ACC112 (cell line): ENCODE data around the gene SLMAP.

Experiments used
- H2AFZ ChIP-seq: fragments of 200-600 bp; sonication (generic); one replicate; pipeline ENCODE4 v1.6.0; 2017; ENCODE audit warnings: antibody characterized with exemption, low read length; ENCODE audit not compliant: unreplicated experiment
- H3K27ac ChIP-seq: fragments of 200-600 bp; sonication (generic); 2 replicates; pipeline ENCODE4 v1.5.1; 2014; ENCODE audit warnings: low read depth, mild to moderate bottlenecking, antibody characterized with exemption, low read length, moderate library complexity
- H3K27me3 ChIP-seq: fragments of 200-600 bp; sonication (generic); 2 replicates; pipeline ENCODE4 v1.6.1; 2014; ENCODE audit warnings: mild to moderate bottlenecking, antibody characterized with exemption, low read length, moderate library complexity, mixed read lengths; ENCODE audit not compliant: insufficient read depth
- H3K36me3 ChIP-seq: fragments of 200-600 bp; sonication (generic); 2 replicates; pipeline ENCODE4 v1.6.1; 2016; ENCODE audit warnings: mild to moderate bottlenecking, antibody characterized with exemption, low read length, moderate library complexity, mixed read lengths; ENCODE audit not compliant: insufficient read depth
- H3K4me1 ChIP-seq: fragments of 200-600 bp; sonication (generic); one replicate; pipeline ENCODE4 v1.6.1; 2016; ENCODE audit warnings: low read length, mixed read lengths; ENCODE audit not compliant: insufficient read depth, unreplicated experiment, control insufficient read depth
- H3K4me3 ChIP-seq: fragments of 200-600 bp; sonication (generic); 2 replicates; pipeline ENCODE4 v1.5.1; 2014; ENCODE audit warnings: mild to moderate bottlenecking, low read depth, low read length
- H3K79me2 ChIP-seq: fragments of 200-600 bp; sonication (generic); one replicate; pipeline ENCODE4 v1.6.0; 2016; ENCODE audit warnings: low read length; ENCODE audit not compliant: control insufficient read depth, unreplicated experiment, insufficient read depth

The SLMAP gene, protein sequence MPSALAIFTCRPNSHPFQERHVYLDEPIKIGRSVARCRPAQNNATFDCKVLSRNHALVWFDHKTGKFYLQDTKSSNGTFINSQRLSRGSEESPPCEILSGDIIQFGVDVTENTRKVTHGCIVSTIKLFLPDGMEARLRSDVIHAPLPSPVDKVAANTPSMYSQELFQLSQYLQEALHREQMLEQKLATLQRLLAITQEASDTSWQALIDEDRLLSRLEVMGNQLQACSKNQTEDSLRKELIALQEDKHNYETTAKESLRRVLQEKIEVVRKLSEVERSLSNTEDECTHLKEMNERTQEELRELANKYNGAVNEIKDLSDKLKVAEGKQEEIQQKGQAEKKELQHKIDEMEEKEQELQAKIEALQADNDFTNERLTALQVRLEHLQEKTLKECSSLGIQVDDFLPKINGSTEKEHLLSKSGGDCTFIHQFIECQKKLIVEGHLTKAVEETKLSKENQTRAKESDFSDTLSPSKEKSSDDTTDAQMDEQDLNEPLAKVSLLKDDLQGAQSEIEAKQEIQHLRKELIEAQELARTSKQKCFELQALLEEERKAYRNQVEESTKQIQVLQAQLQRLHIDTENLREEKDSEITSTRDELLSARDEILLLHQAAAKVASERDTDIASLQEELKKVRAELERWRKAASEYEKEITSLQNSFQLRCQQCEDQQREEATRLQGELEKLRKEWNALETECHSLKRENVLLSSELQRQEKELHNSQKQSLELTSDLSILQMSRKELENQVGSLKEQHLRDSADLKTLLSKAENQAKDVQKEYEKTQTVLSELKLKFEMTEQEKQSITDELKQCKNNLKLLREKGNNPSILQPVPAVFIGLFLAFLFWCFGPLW

DNA sequence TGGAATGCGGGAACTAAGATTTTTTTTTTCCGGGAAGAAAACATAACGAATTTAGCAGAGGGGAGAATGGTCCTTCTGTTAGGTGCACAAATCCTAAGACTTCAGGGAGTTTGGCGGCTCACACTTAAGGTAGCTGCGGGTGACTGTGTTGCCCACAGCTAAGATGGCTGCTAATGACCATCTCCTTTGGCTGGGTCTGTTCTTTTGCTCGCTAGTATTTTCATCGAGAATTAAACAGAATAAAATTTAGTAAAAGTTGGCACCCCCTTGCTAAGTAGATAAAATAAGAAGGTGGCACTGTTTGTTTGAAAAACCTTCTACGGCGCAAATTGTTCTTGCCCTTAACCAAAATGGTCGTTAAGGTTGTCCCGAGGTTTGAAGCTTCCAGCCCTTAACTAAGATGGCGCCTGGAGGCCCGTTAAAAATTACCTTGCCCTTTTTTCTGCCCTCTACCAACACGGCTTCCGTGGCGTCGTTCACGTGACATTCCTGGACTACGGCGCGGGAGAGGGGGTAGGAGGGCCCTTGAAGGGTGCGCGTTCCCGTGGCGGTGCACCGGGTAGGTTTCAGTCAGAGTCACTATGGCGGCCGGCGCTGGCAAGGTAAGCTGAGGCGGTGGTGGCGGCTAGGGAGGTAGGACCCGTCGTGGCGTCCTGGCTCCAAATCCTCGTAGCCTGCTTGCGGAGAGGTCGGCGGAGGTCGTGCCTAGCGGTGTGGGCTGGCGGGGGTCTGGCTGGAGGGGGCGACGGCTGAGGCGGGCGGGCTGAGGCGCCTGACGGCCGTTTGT, at the start of gene SLMAP:
Gene SLMAP (plus strand): TSS at position 569 of the 787 bp plus-strand sequence. CDS start 1,343 bp downstream, outside the sequence.
- Histone ChIP-seq H3K36me3 (peaks cover 20% of the 10 kb centered on the region), H3K4me1 (peaks cover 25% of the 10 kb centered on the region), H3K4me3 (peak within 1 kb of the TSS; percentile 94), H3K27ac (peak within 1 kb of the TSS; percentile 81), H2AFZ (peak within 1 kb of the TSS; percentile 88), H3K27me3 (no peaks in the 10 kb centered on the region), H3K79me2 (peaks cover 47% of the 10 kb centered on the region)

DNA sequence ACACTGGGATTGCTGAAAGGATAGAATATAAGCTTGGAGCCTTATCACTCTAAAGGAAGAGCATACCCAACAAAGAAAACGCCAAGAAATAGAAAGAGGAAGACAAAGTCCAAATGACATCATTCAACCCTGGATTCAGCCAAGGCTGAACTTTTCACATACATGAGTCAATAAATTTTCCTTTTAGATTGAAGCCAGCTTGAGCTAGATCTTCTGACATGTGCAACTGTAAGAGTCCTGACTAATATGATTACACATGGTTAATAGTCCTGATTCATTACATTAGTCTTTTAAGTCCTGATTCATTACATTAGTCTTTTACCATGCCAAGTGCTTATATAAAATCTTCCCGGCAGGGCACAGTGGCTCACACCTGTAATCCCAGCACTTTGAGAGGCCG, 49.6 kb upstream of the SLMAP start:
- Histone ChIP-seq H3K27me3 (no peaks in the 10 kb centered on the region), H3K4me1 (peaks cover 10% of the 10 kb centered on the region), H3K27ac (peak overlapping the region; percentile 39; the same call in 1 of the 2 replicates), H3K36me3 (no peaks in the 10 kb centered on the region), H2AFZ (no peak overlapping the region), H3K4me3 (no peak overlapping the region), H3K79me2 (no peaks in the 10 kb centered on the region)

DNA sequence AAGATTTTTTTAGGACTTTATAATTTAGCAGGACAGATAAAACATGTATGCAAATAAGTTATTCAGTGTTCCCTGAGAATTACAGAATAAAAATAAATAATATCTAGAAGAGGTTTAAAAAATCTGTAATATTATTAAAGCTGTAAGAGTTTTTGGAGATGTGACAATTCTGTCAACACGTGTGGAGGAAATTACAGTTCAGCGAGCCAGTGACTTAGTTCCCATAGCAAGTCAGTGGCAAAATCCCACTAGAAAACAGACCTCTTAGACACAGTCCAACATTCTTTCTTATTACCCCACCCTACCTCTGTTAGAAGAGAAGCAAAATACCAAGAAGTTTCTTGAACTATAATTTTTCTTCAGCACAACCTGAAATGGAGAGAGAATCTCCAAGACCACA, 47.1 kb upstream of the SLMAP start:
- Histone ChIP-seq H3K27ac (no peak overlapping the region), H3K36me3 (no peaks in the 10 kb centered on the region), H3K4me1 (peaks cover 10% of the 10 kb centered on the region), H3K79me2 (no peaks in the 10 kb centered on the region), H3K27me3 (no peaks in the 10 kb centered on the region), H3K4me3 (no peak overlapping the region), H2AFZ (peak overlapping the region; percentile 77)

DNA sequence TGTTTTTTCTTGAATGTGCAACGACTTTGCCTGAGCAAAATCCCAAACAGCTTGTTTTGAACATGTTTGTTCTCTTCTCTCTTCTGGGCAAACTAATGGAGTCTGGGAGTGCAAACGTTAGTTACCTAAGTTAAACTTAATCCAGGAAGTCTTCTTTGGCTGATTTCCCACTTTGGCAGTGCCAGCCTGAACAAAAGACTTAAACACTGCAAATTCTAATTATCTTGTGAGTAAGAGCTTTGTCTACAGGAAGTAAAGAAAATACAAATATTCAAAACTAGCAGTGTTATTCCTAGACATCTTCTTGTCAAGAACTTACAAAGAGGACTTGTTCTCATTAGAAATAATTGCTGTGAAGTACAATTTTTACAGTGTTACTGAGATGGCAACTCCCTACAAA, 46.5 kb upstream of the SLMAP start:
- no peak overlapping the region for H3K4me3 ChIP-seq
- no peaks in the 10 kb centered on the region for H3K79me2 ChIP-seq
- H3K36me3 ChIP-seq, result no peaks in the 10 kb centered on the region
- peaks cover 10% of the 10 kb centered on the region for H3K4me1 ChIP-seq
- no peak overlapping the region for H3K27ac ChIP-seq
- peak overlapping the region; percentile 77 for H2AFZ ChIP-seq
- no peaks in the 10 kb centered on the region for H3K27me3 ChIP-seq

DNA sequence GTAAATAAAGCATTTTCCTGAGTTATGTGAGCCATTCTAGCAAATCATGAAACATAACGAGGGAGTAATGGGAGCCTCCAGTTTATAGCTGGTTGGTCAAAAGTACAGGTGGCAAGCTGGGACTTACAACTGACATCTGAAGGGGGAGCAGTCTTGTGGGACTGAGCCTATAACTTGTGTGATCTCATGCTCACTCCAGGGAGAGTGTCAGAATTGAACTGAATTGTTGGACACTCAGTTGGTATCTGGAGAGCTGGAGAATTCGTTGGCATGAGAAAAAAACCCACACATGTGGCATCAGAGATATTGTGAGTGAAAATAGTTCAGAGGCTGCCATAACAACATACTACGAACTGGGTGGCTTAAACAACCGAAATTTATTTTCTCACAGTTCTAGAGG, 40.4 kb upstream of the SLMAP start:
- Histone ChIP-seq H3K4me1 (no peaks in the 10 kb centered on the region), H3K79me2 (no peaks in the 10 kb centered on the region), H3K4me3 (no peak overlapping the region), H3K27ac (no peak overlapping the region), H3K36me3 (no peaks in the 10 kb centered on the region), H2AFZ (no peak overlapping the region), H3K27me3 (no peaks in the 10 kb centered on the region)

DNA sequence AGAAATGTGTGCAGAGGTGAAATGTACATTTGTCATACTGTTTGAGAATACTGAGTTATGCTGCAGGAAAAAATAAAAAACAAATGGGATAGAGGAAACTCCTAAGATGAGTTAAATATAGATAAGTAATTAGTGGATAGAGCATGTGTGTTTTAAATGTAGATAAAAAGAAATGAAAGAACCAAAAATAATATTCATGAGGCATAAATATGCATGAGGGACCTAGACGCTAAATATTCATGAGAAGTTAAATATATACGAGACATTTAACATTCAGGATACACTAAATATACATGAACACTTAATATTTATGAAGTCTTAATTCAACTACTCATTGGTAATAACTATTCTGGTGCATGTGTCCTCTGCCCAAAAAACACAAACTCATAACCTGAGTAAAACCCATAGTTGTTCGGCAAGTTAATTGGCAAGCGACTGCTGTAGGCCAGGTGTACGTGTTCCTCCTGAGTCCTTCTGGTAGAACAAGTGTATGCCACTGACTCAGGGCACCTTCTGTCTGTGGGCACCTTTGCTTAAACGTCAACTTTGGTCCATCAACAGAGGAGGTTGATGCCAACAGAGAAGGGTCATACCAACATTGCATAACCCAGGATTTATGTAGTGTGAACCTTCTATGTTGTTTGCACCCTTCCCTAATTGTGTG, 38.8 kb upstream of the SLMAP start:
- Histone ChIP-seq H3K79me2 (no peaks in the 10 kb centered on the region), H3K4me1 (no peaks in the 10 kb centered on the region), H3K36me3 (no peaks in the 10 kb centered on the region), H2AFZ (no peak overlapping the region), H3K27me3 (no peaks in the 10 kb centered on the region), H3K4me3 (no peak overlapping the region), H3K27ac (no peak overlapping the region)

DNA sequence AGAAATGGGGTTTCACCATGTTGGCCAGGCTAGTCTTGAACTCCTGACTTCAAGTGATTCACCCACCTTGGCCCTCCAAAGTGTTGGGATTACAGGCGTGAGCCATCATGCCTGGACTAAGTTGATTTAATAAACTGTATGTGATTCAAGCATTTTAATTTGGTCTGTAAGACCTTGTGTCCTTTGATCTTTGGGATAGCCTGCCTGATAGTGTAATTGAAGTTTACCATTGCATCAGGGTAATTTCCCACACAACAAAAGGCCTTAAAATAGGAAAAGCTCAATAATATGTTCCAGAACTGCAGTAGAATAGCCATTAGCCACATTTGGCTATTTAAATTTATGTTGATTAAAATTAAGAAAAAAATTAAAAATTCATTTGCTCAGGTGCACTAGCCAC, 38.0 kb upstream of the SLMAP start:
- no peaks in the 10 kb centered on the region for H3K27me3 ChIP-seq
- no peaks in the 10 kb centered on the region for H3K36me3 ChIP-seq
- H3K79me2 ChIP-seq, result no peaks in the 10 kb centered on the region
- H3K4me1 ChIP-seq, result no peaks in the 10 kb centered on the region
- H3K4me3 ChIP-seq, result no peak overlapping the region
- H3K27ac ChIP-seq, result no peak overlapping the region
- no peak overlapping the region for H2AFZ ChIP-seq

DNA sequence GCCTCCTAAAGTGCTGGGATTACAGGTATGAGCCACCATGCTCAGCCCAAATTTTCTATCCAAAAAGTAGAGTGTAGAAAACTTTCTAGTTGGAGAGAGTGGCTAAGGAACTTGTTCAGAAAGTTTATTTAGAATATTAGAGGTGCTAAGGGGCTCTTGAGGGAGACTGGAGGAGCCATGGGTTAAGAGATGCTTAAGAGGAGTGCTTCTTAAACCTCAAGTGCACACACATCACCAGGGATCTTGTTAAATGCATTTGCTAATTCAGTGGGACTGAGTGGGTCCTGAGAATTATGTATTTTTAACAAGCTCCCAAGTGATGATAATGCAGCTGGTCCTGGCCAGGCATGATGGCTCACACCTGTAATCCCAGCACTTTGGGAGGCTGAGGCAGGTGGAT, 29.7 kb upstream of the SLMAP start:
- H3K27me3 ChIP-seq, result no peaks in the 10 kb centered on the region
- no peak overlapping the region for H3K27ac ChIP-seq

DNA sequence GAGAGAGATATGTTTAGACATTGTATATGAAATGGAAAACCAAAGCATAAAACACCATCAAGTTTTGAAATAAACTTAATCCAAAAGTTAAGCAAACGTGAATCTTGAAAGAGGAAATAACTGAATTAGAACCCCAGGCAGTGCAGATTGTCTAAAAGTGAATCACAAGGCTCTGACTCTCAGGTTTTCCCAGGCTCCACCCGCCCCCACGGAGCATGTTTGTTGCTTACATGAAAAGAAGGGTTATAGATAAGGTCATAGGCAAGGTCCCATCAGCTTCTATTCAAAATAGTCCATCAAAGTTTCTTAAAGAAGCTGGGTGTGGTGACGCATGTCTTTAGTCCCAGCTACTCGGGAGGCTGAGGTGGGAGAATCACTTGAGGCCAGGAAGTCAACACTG, 29.0 kb upstream of the SLMAP start:
- Histone ChIP-seq H3K4me3 (no peak overlapping the region), H3K79me2 (no peaks in the 10 kb centered on the region), H3K36me3 (no peaks in the 10 kb centered on the region), H3K4me1 (no peaks in the 10 kb centered on the region), H3K27me3 (no peaks in the 10 kb centered on the region), H3K27ac (no peak overlapping the region), H2AFZ (no peak overlapping the region)

More for the DNA sequence above, 29.7 kb upstream of the SLMAP start:
- no peaks in the 10 kb centered on the region for H3K4me1 ChIP-seq
- no peaks in the 10 kb centered on the region for H3K36me3 ChIP-seq
- H2AFZ ChIP-seq, result no peak overlapping the region
- H3K4me3 ChIP-seq, result no peak overlapping the region
- H3K79me2 ChIP-seq, result no peaks in the 10 kb centered on the region
